HG03135 (cell line): ENCODE results near the gene AP2A1.

Source experiments
- ATAC-seq: cut with Tn5 transposase; IDR thresholded peaks from one replicate; pipeline ENCODE4 v1.9.1; 2021; ENCODE audit warnings: mild to moderate bottlenecking, moderate library complexity; ENCODE audit not compliant: unreplicated experiment

AP2A1 gene

DNA sequence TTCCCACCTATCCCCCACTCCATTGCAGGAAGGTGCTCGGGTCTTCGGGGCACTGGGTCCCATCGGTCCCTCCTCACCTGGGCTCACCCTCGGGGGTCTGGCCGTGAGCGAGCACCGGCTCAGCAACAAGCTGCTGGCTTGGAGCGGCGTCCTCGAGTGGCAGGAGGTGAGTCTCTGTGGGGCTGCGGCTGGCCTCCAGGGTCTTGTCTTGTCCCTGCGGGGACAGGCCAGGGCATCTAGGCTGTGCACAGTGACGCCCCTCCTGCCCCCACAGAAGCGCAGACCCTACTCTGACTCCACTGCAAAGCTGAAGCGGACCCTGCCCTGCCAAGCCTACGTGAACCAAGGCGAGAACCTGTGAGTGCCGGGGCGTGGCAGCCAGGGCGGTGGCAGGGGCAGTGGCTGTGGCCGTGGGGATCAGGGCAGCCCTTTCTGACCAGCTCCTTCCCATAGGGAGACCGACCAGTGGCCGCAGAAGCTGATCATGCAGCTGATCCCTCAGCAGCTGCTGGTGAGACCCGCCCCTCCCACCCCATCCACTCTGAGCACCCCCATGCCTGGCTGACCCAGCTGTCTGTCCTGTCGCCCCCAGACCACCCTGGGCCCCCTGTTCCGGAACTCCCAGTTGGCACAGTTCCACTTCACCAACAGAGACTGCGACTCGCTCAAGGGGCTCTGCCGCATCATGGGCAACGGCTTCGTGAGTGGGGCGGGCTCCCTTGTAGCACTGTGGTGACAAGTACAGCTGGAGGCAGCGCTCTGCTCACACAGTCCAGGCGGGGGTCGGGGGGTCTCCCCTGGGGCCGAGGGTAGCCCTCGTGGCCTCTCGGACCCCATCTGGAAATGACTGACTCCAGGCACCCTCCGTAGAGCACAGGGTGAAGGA is 87.8 kb downstream of the AP2A1 start:
- no peak for ATAC-seq

DNA sequence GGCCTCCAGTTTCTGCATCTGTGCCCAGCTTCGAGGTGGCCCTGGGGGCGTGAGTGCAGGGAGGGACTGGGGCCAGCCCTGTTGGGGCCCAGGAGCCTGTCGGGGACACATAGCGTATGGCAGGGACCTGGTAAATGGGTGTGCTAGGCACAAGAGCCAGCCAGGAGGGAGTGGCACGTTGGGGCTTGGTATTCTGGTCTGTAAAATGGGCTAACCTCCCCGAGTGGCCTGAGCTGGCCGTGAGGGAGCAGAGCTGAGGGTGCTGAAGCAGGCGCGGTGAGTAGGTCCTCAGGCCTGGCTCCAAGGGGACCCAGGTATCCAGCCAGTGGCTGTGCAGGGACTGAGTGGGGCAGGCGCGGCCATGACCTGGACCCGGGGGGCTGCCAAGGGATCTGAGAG is 88.5 kb downstream of the AP2A1 start:
- ATAC-seq: no peak

- no peak for ATAC-seq
Measured at GRCh38 chr19:49855676-49856573, 89.1 kb downstream of the AP2A1 start.

- no peak for ATAC-seq
Measured at GRCh38 chr19:49856574-49857021, 89.8 kb downstream of the AP2A1 start.
